ENCODE measurements around the gene LARGE1.

Gene LARGE1

GRCh38 chr22:33382436-33382835, 537.8 kb downstream of the LARGE1 start:
- TF ChIP-seq POLR2AphosphoS5 (IDR thresholded peaks at IDR 0.05; ENCODE audit: low read depth, low read length) (no peak), SIN3A (IDR thresholded peaks at IDR 0.05; ENCODE audit: borderline replicate concordance, insufficient read depth, low read length) (no peak), FOXP2 (optimal IDR thresholded peaks at IDR 0.05; ENCODE audit: borderline replicate concordance, extremely low read depth, extremely low read length, insufficient read depth) (no peak), TAF1 (IDR thresholded peaks at IDR 0.05; ENCODE audit: borderline replicate concordance, insufficient read depth, low read length) (no peak)
- TF ChIP-seq, protein P1, sequence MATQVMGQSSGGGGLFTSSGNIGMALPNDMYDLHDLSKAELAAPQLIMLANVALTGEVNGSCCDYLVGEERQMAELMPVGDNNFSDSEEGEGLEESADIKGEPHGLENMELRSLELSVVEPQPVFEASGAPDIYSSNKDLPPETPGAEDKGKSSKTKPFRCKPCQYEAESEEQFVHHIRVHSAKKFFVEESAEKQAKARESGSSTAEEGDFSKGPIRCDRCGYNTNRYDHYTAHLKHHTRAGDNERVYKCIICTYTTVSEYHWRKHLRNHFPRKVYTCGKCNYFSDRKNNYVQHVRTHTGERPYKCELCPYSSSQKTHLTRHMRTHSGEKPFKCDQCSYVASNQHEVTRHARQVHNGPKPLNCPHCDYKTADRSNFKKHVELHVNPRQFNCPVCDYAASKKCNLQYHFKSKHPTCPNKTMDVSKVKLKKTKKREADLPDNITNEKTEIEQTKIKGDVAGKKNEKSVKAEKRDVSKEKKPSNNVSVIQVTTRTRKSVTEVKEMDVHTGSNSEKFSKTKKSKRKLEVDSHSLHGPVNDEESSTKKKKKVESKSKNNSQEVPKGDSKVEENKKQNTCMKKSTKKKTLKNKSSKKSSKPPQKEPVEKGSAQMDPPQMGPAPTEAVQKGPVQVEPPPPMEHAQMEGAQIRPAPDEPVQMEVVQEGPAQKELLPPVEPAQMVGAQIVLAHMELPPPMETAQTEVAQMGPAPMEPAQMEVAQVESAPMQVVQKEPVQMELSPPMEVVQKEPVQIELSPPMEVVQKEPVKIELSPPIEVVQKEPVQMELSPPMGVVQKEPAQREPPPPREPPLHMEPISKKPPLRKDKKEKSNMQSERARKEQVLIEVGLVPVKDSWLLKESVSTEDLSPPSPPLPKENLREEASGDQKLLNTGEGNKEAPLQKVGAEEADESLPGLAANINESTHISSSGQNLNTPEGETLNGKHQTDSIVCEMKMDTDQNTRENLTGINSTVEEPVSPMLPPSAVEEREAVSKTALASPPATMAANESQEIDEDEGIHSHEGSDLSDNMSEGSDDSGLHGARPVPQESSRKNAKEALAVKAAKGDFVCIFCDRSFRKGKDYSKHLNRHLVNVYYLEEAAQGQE (IDR thresholded peaks at IDR 0.05; ENCODE audit: insufficient read depth in 1 of 2, low read depth in 2 of 2, low read length in 2 of 2), result no peak

- no peak for TF ChIP-seq POLR2AphosphoS5 (IDR thresholded peaks at IDR 0.05; ENCODE audit: low read depth, low read length)
- no peak for TF ChIP-seq SIN3A (IDR thresholded peaks at IDR 0.05; ENCODE audit: borderline replicate concordance, insufficient read depth, low read length)
- TF ChIP-seq, protein P1 (IDR thresholded peaks at IDR 0.05; ENCODE audit: insufficient read depth in 1 of 2, low read depth in 2 of 2, low read length in 2 of 2), result no peak
- no peak for TF ChIP-seq FOXP2 (optimal IDR thresholded peaks at IDR 0.05; ENCODE audit: borderline replicate concordance, extremely low read depth, extremely low read length, insufficient read depth)
- no peak for TF ChIP-seq TAF1 (IDR thresholded peaks at IDR 0.05; ENCODE audit: borderline replicate concordance, insufficient read depth, low read length)
Observed at GRCh38 chr22:33381531-33382406, 538.5 kb downstream of the LARGE1 start.

DNA sequence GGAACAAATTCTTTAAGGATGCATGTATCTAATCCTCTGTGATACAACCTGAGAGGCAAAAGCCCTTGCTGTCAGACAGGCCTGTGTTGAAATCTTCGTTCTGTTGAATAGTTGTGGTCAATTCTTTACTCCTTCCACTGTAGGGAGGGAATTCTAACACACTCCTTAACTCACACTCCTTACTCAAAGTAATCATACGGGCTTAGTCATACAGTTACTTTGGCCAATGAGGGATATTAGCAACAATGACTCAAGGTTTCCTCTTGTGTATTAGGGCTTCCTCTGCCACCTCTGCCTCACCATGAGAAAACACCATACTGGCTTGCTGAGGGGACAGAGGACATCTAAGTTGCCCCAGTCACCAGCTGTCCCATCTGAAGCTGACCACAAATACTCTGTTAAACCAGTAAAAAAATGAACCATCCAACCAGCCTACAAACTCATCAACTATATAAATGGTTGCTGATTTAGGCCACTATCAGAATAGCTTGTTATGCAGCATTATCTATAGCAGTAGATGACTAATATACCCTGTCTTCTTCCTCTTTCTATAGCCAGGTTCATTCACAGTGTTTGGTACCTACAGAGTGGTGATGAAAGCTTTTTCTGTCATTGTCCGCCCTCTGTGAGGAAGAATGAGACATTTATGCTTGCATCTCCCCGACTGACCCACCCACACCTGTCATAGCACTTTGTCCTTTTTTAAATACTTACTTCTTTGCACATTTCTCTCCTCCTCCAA, 539.3 kb downstream of the LARGE1 start:
- TF ChIP-seq, protein P1 (IDR thresholded peaks at IDR 0.05; ENCODE audit: insufficient read depth in 1 of 2, low read depth in 2 of 2, low read length in 2 of 2), result no peak
- TF ChIP-seq TAF1 (IDR thresholded peaks at IDR 0.05; ENCODE audit: borderline replicate concordance, insufficient read depth, low read length) (no peak), FOXP2 (optimal IDR thresholded peaks at IDR 0.05; ENCODE audit: borderline replicate concordance, extremely low read depth, extremely low read length, insufficient read depth) (no peak), SIN3A (IDR thresholded peaks at IDR 0.05; ENCODE audit: borderline replicate concordance, insufficient read depth, low read length) (no peak), POLR2AphosphoS5 (IDR thresholded peaks at IDR 0.05; ENCODE audit: low read depth, low read length) (no peak)

- no peak for TF ChIP-seq SIN3A (IDR thresholded peaks at IDR 0.05; ENCODE audit: borderline replicate concordance, insufficient read depth, low read length)
- TF ChIP-seq, protein P1 (IDR thresholded peaks at IDR 0.05; ENCODE audit: insufficient read depth in 1 of 2, low read depth in 2 of 2, low read length in 2 of 2), result no peak
- TF ChIP-seq FOXP2 (optimal IDR thresholded peaks at IDR 0.05; ENCODE audit: borderline replicate concordance, extremely low read depth, extremely low read length, insufficient read depth), result no peak
- TF ChIP-seq POLR2AphosphoS5 (IDR thresholded peaks at IDR 0.05; ENCODE audit: low read depth, low read length), result no peak
- TF ChIP-seq TAF1 (IDR thresholded peaks at IDR 0.05; ENCODE audit: borderline replicate concordance, insufficient read depth, low read length), result no peak
Observed at GRCh38 chr22:33379836-33380235, 540.4 kb downstream of the LARGE1 start.
